ENCODE data around the gene THPO. TPM values are rescaled to one million over a fixed set of nuclear protein-coding genes. Genes with fewer than 3 reads are reported as not detected.
A peak's percentile ranks its signal among the peaks of the same experiment; 100 is the strongest.

The THPO gene
- total RNA-seq, 4 donors from 2014 or later: 0.13 TPM; not detected in 3

GRCh38 chr3:184351511-184352148 lies 26.4 kb downstream of the THPO start:
- H3K36me3 ChIP-seq: no peaks in the 10 kb centered on the region
- H3K27ac ChIP-seq: no peak overlapping the region
- no peaks in the 10 kb centered on the region for H3K9me3 ChIP-seq
- no peak overlapping the region for H3K4me3 ChIP-seq (replicated peaks in 1 of 3)
- TF ChIP-seq POLR2A (IDR thresholded peaks at IDR 0.05) (no peak), CTCF (IDR thresholded peaks at IDR 0.05) (no peak)
- intact Hi-C loops (cut with DNase I): no loop called here
- no peaks in the 10 kb centered on the region for H3K4me1 ChIP-seq
- no peak for DNase-seq
- no peaks in the 10 kb centered on the region for H3K27me3 ChIP-seq
- WGBS, 2 donors: 67 to 68% methylated on average over 9 of the region's 9 CpGs

GRCh38 chr3:184350618-184351017 lies 27.4 kb downstream of the THPO start:
- Histone ChIP-seq H3K4me3 (replicated peaks in 1 of 3) (no peak overlapping the region), H3K27ac (no peak overlapping the region), H3K27me3 (no peaks in the 10 kb centered on the region), H3K36me3 (no peaks in the 10 kb centered on the region), H3K4me1 (peaks cover 5 to 8% of the 10 kb centered on the region in 2 donors), H3K9me3 (no peaks in the 10 kb centered on the region)
- DNase-seq: no peak
- TF ChIP-seq CTCF (IDR thresholded peaks at IDR 0.05) (no peak), POLR2A (IDR thresholded peaks at IDR 0.05) (no peak)
- intact Hi-C loops (cut with DNase I): no loop called here
- WGBS, 2 donors: 98 to 99% methylated on average over 6 of the region's 6 CpGs

- intact Hi-C loops (cut with DNase I): no loop called here
- TF ChIP-seq POLR2A (IDR thresholded peaks at IDR 0.05) (no peak), CTCF (IDR thresholded peaks at IDR 0.05) (no peak)
- Histone ChIP-seq H3K27me3 (no peaks in the 10 kb centered on the region), H3K4me1 (peaks cover 12 to 16% of the 10 kb centered on the region in 2 donors), H3K4me3 (replicated peaks in 1 of 3) (no peak overlapping the region), H3K27ac (no peak overlapping the region), H3K9me3 (no peaks in the 10 kb centered on the region), H3K36me3 (no peaks in the 10 kb centered on the region)
- DNase-seq: no peak
- 86 to 87% methylated on average over 10 of the region's 10 CpGs for WGBS, 2 donors
These were observed 28.2 kb downstream of the THPO start for GRCh38 chr3:184349563-184350470.

- Histone ChIP-seq H3K27ac (peak overlapping the region in 2 of 3 donors; percentile 14 to 33), H3K36me3 (peaks cover 0 to 9% of the 10 kb centered on the region in 2 donors), H3K9me3 (no peaks in the 10 kb centered on the region), H3K27me3 (no peaks in the 10 kb centered on the region), H3K4me1 (peaks cover 12 to 16% of the 10 kb centered on the region in 2 donors), H3K4me3 (replicated peaks in 1 of 3) (no peak overlapping the region)
- 70 to 87% methylated on average over 4 of the region's 4 CpGs for WGBS, 2 donors
- intact Hi-C loops (cut with DNase I): no loop called here
- TF ChIP-seq POLR2A (IDR thresholded peaks at IDR 0.05) (no peak), CTCF (IDR thresholded peaks at IDR 0.05) (no peak)
- peak; percentile 27 to 32 for DNase-seq
These were observed 30.0 kb downstream of the THPO start for GRCh38 chr3:184348057-184348382.

Data from thyroid gland (tissue), 4 donors.